HG02798 (cell line): ENCODE results near the gene MSN.

ENCODE experiments used
- ATAC-seq: cut with Tn5 transposase; IDR thresholded peaks from one replicate; pipeline ENCODE4 v1.9.1; 2021; ENCODE audit warnings: mild to moderate bottlenecking; ENCODE audit not compliant: unreplicated experiment, poor library complexity

The MSN gene

GRCh38 chrX:65671966-65672365, 4.5 kb downstream of the MSN start:
- no peak for ATAC-seq

GRCh38 chrX:65673857-65674203, 6.4 kb downstream of the MSN start:
- no peak for ATAC-seq

DNA sequence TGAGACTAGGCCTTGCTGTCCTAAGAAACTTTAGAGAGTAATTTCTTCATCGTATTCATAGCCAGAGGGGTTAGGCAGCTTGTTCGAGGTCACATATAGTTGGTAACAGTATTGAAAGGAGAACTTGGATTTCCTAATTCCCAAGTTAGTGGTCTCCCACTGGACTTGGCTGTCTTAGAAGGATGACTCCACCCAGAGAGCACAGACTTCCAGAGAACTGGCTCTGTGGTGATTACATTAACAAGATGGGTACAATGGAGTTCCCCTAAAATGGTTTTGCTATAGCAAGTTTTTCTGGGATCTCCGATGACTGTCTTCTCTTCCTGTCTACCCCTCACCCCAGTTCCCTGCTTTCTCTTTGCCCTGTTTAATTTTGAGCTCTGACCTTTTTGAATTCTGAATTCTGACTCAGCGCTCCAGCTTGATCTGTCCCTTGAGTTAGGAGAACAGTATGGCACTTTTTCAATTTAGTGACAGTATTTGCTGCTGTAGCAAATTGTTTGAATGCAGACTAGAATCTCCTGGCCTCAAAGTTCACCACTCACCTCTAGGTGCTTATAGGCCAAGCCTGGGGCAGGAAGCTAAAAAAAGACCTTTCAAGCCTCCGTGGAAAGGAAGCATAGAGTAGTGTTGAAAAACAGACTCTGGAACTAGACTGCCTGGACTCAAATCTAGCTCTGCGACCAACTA, 6.9 kb downstream of the MSN start:
- no peak for ATAC-seq

DNA sequence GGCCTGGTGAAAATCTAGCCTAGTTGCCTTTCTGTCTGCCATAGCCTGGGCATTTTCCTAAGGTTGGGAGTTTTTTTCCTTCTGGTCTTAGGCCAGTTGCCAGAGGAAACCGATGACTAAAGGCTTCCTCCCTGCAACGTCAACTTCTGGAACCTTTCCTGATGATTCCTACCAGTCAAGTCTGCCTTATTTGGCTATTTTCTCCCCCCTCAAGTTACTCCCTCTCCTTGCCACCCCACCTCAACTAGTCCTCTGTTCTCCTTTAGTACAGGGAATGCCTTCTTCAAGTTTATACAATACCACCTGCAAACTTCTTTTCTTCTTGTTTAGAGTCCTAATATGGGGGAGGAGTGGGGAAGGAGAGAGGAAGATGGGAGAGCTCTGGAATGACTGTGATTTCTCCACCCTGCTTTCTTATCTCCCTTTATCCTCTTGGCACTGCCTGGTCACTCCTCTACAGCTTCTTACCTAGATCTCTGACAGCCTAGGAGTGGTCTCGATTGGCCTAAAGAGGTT, 10.6 kb downstream of the MSN start:
- no peak for ATAC-seq

- ATAC-seq = no peak
Observed at GRCh38 chrX:65679071-65679540, 11.7 kb downstream of the MSN start.

GRCh38 chrX:65681810-65682209, 14.4 kb downstream of the MSN start:
- no peak for ATAC-seq

DNA sequence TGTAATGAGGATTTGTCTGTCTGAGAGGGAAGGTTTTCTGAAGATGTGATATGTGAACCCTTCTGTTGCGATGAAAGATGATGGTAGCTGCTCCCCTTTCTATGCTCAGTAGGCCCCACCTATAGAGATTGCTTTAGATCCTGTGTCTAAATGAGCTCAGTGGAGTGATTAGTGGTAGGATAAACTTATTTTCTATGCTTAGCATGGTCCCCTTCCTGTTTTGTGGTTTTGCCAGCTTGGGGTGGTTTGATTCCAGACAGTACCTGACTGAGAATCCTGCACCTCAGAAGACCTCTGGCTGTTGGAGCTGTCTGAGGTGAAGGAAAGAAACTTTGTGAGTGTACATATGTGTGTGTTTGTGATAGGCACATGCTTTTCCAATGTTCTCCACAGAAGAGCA, 17.7 kb downstream of the MSN start:
- ATAC-seq = no peak

- no peak for ATAC-seq
Observed at GRCh38 chrX:65686236-65686635, 18.8 kb downstream of the MSN start.

DNA sequence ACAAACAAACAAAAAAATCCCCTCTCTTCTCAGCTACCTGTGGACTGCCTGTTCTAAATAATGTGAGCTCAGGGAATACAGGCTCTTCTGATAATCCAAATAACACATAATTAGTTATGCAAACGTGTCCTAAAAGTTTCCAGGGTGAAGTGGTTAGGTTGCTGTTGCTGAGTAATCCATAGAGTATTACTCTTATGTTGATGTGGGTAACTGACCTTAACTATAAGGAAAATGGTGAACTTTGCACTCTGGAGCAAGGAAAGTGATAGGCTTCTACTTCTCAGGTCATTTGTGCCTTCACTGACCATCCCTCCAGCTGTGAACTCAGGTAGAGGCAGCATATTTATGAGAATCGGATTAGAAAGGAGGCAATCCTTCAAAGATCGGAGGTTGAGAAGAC, 19.9 kb downstream of the MSN start:
- no peak for ATAC-seq

DNA sequence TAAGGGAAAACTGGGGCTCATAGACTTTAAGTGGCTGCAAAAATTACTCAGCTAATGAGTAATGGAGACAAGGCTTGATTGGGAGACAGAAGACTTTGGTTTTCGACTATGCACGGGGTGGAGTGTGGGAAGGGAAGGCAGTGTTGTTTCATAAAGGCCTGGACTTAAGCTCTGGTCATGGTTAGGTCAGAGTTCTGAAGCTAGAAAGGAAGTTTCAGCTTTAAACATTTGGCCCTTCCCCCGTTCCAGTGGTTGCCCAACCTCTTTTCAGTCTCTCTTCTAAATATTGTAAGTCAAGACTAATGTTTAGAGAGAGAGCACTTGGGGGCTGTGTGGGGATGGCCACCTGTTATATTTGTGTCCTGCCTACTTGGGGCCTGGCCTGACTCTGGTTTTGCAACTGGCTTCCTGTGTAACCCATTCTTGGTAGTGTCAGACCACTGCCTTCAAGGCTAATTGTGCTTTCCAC, 21.0 kb downstream of the MSN start:
- ATAC-seq = peak; percentile 91

DNA sequence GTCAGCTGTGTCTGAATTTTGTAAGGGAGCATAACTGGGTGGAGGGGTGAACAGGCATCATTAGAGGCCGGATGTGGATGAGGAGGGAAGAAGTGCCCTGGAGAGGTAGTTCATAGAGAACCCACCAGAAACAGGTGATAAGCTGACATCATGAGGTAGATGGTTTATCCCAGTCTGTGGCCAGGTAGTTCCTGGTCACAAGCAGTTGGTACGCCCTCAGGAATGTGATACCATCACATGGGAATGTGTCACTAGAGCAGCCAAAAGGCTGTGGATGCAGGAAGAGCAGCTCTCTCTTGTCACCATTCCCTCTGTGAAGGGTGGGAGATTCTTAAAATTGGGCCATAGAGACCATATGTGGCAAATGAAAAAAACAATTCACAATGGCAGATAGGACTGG, 21.9 kb downstream of the MSN start:
- ATAC-seq = no peak

GRCh38 chrX:65690057-65690855, 22.8 kb downstream of the MSN start:
- ATAC-seq = no peak

- no peak for ATAC-seq
Observed at GRCh38 chrX:65695849-65696449, 28.5 kb downstream of the MSN start.

GRCh38 chrX:65696613-65697012, 29.2 kb downstream of the MSN start:
- ATAC-seq = no peak

GRCh38 chrX:65697211-65697641, 29.8 kb downstream of the MSN start:
- no peak for ATAC-seq

DNA sequence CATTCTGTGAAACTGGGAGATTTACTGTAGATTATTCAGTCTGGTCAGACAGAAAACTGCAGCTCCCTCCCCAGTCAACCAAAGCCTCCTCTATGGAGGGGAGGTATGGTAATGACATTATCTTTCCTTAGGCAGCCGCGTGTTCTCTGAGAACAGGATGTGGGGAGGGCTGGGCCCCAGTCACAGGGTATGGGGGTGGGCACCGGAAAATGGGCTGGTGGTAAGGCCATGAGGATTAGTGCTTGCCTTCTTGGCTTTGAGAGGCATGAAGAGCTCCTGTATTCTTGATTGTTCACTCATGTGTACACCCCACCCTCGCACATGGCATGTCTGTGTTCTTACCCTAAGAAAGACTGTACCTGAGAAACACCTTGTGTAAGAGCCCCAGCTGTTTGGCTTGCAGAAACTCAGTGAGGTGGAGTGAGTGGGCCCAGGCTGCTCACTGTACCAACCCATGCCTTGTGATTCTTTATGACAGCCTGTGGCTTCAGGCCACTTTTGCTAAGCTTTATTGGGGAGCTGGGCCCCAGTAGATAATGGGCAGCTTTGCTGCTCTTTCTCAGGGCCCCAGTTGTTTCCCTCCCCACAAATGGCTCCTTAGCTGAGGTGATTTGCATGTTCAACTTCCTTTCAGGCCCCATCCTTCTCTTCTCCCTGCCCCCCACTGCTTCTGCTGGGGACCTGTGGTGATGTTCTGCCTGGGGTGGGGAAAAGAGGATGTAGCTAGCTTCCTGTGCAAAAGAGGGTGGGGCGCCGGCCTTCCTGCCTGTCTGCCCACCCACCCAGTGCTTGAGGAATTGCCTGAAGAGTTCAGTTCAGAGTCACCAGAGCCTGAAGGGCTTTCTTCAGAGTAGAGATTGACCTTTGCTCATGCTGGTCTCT, 30.7 kb downstream of the MSN start:
- peak; percentile 73 for ATAC-seq

- ATAC-seq = no peak
Observed at GRCh38 chrX:65702956-65703355, 35.5 kb downstream of the MSN start.

DNA sequence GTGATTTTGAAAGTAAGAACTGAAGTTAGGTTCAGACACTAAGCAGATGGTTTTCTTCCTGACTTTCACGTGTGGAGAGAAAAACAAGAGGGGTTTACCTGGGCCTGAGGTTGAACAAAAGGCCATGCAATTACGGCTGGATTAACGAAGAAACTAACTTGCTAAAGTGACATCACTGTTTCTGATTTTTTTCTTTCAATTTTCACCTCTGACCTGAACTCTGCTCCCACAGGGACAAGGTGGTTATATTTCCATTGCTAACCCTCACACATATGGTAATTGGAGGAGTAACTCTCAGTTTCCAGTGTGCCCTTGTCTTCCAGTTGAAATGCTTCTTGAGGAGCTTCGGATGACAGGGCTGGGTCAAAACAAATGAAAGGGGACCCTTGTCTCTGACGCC, 38.0 kb downstream of the MSN start:
- ATAC-seq = no peak

DNA sequence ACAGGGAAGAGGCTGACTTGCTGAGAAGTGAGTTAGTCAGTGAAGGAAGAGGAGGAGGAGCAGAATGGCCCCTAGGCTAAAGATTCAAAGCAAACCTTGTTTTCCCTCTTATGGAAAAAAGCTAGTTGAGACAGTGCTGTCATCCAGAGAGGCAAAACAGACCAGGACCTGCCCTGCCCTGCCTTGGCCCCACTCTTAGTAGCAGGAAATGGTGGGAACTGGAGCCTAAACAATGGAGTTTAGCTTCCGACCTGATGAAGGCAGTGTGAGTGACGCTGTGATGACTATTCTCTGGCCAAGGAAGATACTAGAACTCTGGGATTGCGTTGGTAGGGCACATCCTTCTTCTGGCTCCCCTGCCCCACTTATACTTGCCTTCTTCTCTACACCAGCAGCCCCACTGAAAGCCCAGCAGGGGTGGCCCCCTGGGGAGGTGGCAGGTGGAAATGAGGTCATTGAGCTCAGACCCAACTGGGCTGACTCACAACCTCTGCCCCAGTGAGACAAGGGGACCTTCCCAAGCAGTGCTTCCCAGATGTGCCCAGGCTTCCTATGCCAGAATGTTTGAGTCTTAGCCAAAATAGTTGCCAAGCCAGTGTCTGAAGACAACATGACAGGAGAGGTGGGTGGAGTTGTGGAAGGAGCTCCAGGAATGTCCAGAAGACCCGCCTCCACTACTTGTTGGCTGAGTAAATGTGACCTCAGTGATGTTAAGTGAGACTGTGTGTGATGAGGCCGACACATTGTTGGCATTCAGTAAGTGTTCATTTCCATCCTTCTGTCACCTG, 38.8 kb downstream of the MSN start:
- peak; percentile 73 for ATAC-seq
